ENCODE results near the gene PTPRT.

Gene PTPRT

DNA sequence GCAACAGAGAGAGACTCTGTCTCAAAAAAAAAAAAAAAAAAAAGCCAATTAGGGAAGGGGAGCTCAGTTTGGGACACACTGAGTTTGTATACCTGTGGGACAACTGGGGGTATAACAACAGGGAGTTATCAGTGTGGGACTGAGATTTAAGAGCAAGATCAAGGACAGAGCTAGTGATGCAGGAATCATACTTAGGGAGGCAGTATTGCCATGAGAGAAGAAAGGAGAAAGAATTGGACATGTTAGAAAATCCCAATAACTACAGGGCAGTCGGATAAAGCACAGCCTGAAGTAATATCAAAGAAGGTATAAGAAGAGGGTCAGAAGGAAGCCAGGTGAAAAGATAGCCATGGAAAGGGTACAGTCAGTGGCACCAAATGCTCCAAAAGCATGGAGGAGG, 121.2 kb downstream of the PTPRT start:
- Histone ChIP-seq H3K9ac (ENCODE audit: low read length) (no peak overlapping the region), H3K36me3 (ENCODE audit: control insufficient read depth, insufficient read depth, low read length) (no peaks in the 10 kb centered on the region), H3K4me3 (ENCODE audit: low read length) (no peak overlapping the region), H3K27me3 (ENCODE audit: control insufficient read depth, insufficient read depth, low read length) (no peaks in the 10 kb centered on the region), H3K4me1 (ENCODE audit: control insufficient read depth, insufficient read depth, low read length) (no peaks in the 10 kb centered on the region), H3K27ac (ENCODE audit: low read depth, low read length) (no peak overlapping the region)

DNA sequence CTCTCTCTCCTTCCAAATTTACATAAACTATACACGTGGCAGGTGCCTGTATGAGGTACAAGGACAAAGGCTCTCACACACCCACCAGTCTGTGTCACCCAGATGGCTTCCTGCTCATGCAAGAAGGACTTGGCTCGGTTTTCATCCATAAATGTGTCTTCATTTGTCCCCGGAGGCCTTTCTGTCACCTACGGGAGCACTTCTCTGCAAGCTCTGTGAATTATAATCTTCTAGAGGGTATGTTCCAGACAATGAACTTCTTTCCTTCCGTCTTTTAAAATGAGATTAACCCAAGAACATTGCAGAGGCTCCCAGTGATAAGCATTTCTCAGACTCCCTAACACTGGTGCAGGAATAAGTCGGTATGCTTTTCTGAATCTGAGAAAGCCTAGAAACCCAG, 123.6 kb downstream of the PTPRT start:
- H3K36me3 ChIP-seq (ENCODE audit: control insufficient read depth, insufficient read depth, low read length): no peaks in the 10 kb centered on the region
- H3K4me3 ChIP-seq (ENCODE audit: low read length): no peak overlapping the region
- H3K9ac ChIP-seq (ENCODE audit: low read length): no peak overlapping the region
- H3K27me3 ChIP-seq (ENCODE audit: control insufficient read depth, insufficient read depth, low read length): no peaks in the 10 kb centered on the region
- no peak overlapping the region for H3K27ac ChIP-seq (ENCODE audit: low read depth, low read length)
- no peaks in the 10 kb centered on the region for H3K4me1 ChIP-seq (ENCODE audit: control insufficient read depth, insufficient read depth, low read length)

- H3K27me3 ChIP-seq (ENCODE audit: control insufficient read depth, insufficient read depth, low read length): no peaks in the 10 kb centered on the region
- no peaks in the 10 kb centered on the region for H3K36me3 ChIP-seq (ENCODE audit: control insufficient read depth, insufficient read depth, low read length)
- H3K4me1 ChIP-seq (ENCODE audit: control insufficient read depth, insufficient read depth, low read length): no peaks in the 10 kb centered on the region
- no peak overlapping the region for H3K9ac ChIP-seq (ENCODE audit: low read length)
- no peak overlapping the region for H3K27ac ChIP-seq (ENCODE audit: low read depth, low read length)
- H3K4me3 ChIP-seq (ENCODE audit: low read length): no peak overlapping the region
These were observed 124.4 kb downstream of the PTPRT start for GRCh38 chr20:43065299-43065698.

- H3K36me3 ChIP-seq (ENCODE audit: control insufficient read depth, insufficient read depth, low read length): no peaks in the 10 kb centered on the region
- no peaks in the 10 kb centered on the region for H3K4me1 ChIP-seq (ENCODE audit: control insufficient read depth, insufficient read depth, low read length)
- no peak overlapping the region for H3K4me3 ChIP-seq (ENCODE audit: low read length)
- no peak overlapping the region for H3K27ac ChIP-seq (ENCODE audit: low read depth, low read length)
- H3K27me3 ChIP-seq (ENCODE audit: control insufficient read depth, insufficient read depth, low read length): no peaks in the 10 kb centered on the region
- no peak overlapping the region for H3K9ac ChIP-seq (ENCODE audit: low read length)
These were observed 131.6 kb downstream of the PTPRT start for GRCh38 chr20:43058077-43058476.

GRCh38 chr20:43057317-43057716, 132.4 kb downstream of the PTPRT start:
- H3K27ac ChIP-seq (ENCODE audit: low read depth, low read length): no peak overlapping the region
- no peak overlapping the region for H3K9ac ChIP-seq (ENCODE audit: low read length)
- no peak overlapping the region for H3K4me3 ChIP-seq (ENCODE audit: low read length)
- no peaks in the 10 kb centered on the region for H3K27me3 ChIP-seq (ENCODE audit: control insufficient read depth, insufficient read depth, low read length)
- no peaks in the 10 kb centered on the region for H3K4me1 ChIP-seq (ENCODE audit: control insufficient read depth, insufficient read depth, low read length)
- no peaks in the 10 kb centered on the region for H3K36me3 ChIP-seq (ENCODE audit: control insufficient read depth, insufficient read depth, low read length)

- no peaks in the 10 kb centered on the region for H3K27me3 ChIP-seq (ENCODE audit: control insufficient read depth, insufficient read depth, low read length)
- H3K4me3 ChIP-seq (ENCODE audit: low read length): no peak overlapping the region
- no peak overlapping the region for H3K9ac ChIP-seq (ENCODE audit: low read length)
- H3K4me1 ChIP-seq (ENCODE audit: control insufficient read depth, insufficient read depth, low read length): no peaks in the 10 kb centered on the region
- no peak overlapping the region for H3K27ac ChIP-seq (ENCODE audit: low read depth, low read length)
- H3K36me3 ChIP-seq (ENCODE audit: control insufficient read depth, insufficient read depth, low read length): no peaks in the 10 kb centered on the region
These were observed 134.4 kb downstream of the PTPRT start for GRCh38 chr20:43055181-43055884.

- H3K27ac ChIP-seq (ENCODE audit: low read depth, low read length): no peak overlapping the region
- H3K27me3 ChIP-seq (ENCODE audit: control insufficient read depth, insufficient read depth, low read length): no peaks in the 10 kb centered on the region
- H3K4me1 ChIP-seq (ENCODE audit: control insufficient read depth, insufficient read depth, low read length): no peaks in the 10 kb centered on the region
- no peak overlapping the region for H3K9ac ChIP-seq (ENCODE audit: low read length)
- no peaks in the 10 kb centered on the region for H3K36me3 ChIP-seq (ENCODE audit: control insufficient read depth, insufficient read depth, low read length)
- H3K4me3 ChIP-seq (ENCODE audit: low read length): no peak overlapping the region
These were observed 137.2 kb downstream of the PTPRT start for GRCh38 chr20:43052532-43052931.

DNA sequence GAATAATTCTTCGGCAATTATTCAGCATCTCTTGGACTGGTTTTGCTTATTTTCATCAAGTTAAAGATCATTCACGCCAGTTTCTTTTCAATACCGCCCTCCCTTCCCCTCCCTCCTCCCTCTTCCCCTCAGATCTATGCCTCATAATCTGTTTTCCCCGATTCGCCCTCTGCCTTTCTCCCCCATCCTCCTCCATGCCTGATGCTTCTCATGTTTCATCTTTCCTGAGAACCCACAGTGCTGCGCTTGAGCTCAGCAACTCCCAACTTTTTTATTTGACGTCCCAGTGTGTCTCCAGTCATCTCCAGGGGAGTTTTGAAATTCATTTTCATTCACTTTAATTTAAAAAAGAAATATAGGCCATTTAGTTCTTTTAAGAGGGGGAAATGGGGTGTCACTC, 142.7 kb downstream of the PTPRT start:
- Histone ChIP-seq H3K9ac (ENCODE audit: low read length) (no peak overlapping the region), H3K4me1 (ENCODE audit: control insufficient read depth, insufficient read depth, low read length) (no peaks in the 10 kb centered on the region), H3K4me3 (ENCODE audit: low read length) (no peak overlapping the region), H3K27me3 (ENCODE audit: control insufficient read depth, insufficient read depth, low read length) (no peaks in the 10 kb centered on the region), H3K36me3 (ENCODE audit: control insufficient read depth, insufficient read depth, low read length) (no peaks in the 10 kb centered on the region), H3K27ac (ENCODE audit: low read depth, low read length) (no peak overlapping the region)

- Histone ChIP-seq H3K4me1 (ENCODE audit: control insufficient read depth, insufficient read depth, low read length) (no peaks in the 10 kb centered on the region), H3K27me3 (ENCODE audit: control insufficient read depth, insufficient read depth, low read length) (no peaks in the 10 kb centered on the region), H3K36me3 (ENCODE audit: control insufficient read depth, insufficient read depth, low read length) (no peaks in the 10 kb centered on the region), H3K9ac (ENCODE audit: low read length) (no peak overlapping the region), H3K27ac (ENCODE audit: low read depth, low read length) (no peak overlapping the region), H3K4me3 (ENCODE audit: low read length) (no peak overlapping the region)
These were observed 145.8 kb downstream of the PTPRT start for GRCh38 chr20:43043887-43044286.

- no peaks in the 10 kb centered on the region for H3K27me3 ChIP-seq (ENCODE audit: control insufficient read depth, insufficient read depth, low read length)
- H3K9ac ChIP-seq (ENCODE audit: low read length): no peak overlapping the region
- no peak overlapping the region for H3K27ac ChIP-seq (ENCODE audit: low read depth, low read length)
- H3K4me3 ChIP-seq (ENCODE audit: low read length): no peak overlapping the region
- H3K36me3 ChIP-seq (ENCODE audit: control insufficient read depth, insufficient read depth, low read length): no peaks in the 10 kb centered on the region
- H3K4me1 ChIP-seq (ENCODE audit: control insufficient read depth, insufficient read depth, low read length): no peaks in the 10 kb centered on the region
These were observed 149.3 kb downstream of the PTPRT start for GRCh38 chr20:43040427-43040826.

DNA sequence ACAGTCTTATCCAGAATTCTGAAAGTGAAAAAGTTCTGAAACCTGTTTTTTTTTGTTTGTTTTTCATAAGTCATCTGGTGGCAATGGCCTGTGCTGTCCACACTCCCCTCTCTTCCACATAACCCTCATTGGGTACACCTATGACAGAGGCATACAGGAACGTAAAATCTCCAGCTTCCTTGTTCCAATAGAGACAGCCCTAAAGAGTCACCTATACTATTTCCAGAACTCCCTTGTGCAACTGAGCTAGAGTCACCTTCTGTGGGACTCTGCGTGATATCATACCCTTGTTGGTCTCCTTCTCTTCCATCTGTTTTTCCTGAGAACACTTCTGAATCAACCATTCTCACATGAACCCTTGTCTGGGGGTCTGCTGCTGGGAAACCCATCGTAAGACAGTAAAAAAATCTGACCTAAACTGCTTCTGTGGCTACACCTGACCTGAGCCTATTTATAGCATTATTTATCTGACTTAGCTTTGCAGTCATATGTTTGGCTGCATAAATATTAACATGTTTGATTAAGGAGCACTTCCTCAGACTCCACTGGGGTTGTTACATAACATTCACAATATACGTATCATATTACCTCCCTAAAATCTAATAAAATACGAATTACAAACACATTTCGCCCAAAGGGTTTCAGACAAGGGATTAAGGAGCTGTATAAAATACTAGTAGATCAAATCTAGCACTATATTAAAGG, 151.9 kb downstream of the PTPRT start:
- H3K27me3 ChIP-seq (ENCODE audit: control insufficient read depth, insufficient read depth, low read length): no peaks in the 10 kb centered on the region
- no peak overlapping the region for H3K4me3 ChIP-seq (ENCODE audit: low read length)
- no peaks in the 10 kb centered on the region for H3K4me1 ChIP-seq (ENCODE audit: control insufficient read depth, insufficient read depth, low read length)
- H3K36me3 ChIP-seq (ENCODE audit: control insufficient read depth, insufficient read depth, low read length): no peaks in the 10 kb centered on the region
- no peak overlapping the region for H3K9ac ChIP-seq (ENCODE audit: low read length)
- H3K27ac ChIP-seq (ENCODE audit: low read depth, low read length): no peak overlapping the region

DNA sequence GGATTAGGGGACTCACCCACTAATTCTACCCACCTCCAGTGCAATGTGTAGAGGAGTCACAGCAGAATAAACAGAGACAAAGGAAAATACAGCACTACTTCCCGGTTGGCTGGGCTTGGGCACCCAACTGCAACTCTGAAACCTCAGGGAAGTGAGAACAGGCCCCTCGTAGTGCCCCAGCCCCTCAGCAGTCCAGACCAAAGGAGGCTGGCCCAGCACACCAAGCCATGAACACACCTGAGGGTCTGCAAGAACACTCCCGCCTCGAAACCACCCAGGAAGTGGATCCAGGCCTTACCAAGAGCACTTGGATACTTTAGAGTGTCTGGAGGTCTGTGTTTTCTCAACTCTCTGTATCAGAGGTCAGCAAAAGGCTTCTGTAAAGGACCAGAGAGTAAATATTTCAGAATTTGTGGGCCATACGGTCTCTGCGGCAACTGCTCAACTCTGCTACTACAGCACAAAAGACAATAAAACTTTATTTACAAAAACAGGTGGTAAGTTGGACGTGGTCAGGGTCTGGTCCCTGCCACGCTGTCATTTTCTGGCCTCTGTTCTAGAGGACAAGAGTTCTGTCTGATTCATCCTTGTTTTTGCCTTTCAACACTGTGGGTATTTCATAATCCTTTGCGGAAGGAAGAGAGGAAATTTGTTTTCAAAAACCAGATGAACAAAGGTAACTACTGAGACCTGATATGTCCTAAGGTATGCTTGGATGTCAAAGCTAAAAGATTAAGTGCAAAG, 154.6 kb downstream of the PTPRT start:
- Histone ChIP-seq H3K36me3 (ENCODE audit: control insufficient read depth, insufficient read depth, low read length) (no peaks in the 10 kb centered on the region), H3K4me1 (ENCODE audit: control insufficient read depth, insufficient read depth, low read length) (no peaks in the 10 kb centered on the region), H3K27ac (ENCODE audit: low read depth, low read length) (no peak overlapping the region), H3K27me3 (ENCODE audit: control insufficient read depth, insufficient read depth, low read length) (no peaks in the 10 kb centered on the region), H3K9ac (ENCODE audit: low read length) (no peak overlapping the region), H3K4me3 (ENCODE audit: low read length) (no peak overlapping the region)

Data from rectal smooth muscle tissue (tissue), 1 donor.